ENCODE measurements around the gene XDH.

Gene XDH

GRCh38 chr2:31381601-31382000, 32.9 kb downstream of the XDH start:
- Histone ChIP-seq H3K27ac (ENCODE audit: low read depth, low read length) (no peak overlapping the region), H3K36me3 (ENCODE audit: insufficient read depth, low read length) (no peaks in the 10 kb centered on the region)

GRCh38 chr2:31380243-31380642, 34.3 kb downstream of the XDH start:
- no peaks in the 10 kb centered on the region for H3K27me3 ChIP-seq (ENCODE audit: control insufficient read depth in 1 of 2, insufficient read depth in 2 of 2, low read length in 2 of 2)
- no peaks in the 10 kb centered on the region for H3K9me3 ChIP-seq (ENCODE audit: low read length)
- H3K36me3 ChIP-seq (ENCODE audit: insufficient read depth, low read length), result no peaks in the 10 kb centered on the region
- H3K4me1 ChIP-seq (ENCODE audit: insufficient read depth, low read length), result no peaks in the 10 kb centered on the region
- no peak overlapping the region for H3K9ac ChIP-seq (ENCODE audit: low read length)
- no peak overlapping the region for H3K4me3 ChIP-seq (ENCODE audit: low read depth in 1 of 2, low read length in 2 of 2)
- no peak overlapping the region for H3K27ac ChIP-seq (ENCODE audit: low read depth, low read length)

More at GRCh38 chr2:31381601-31382000, 32.9 kb downstream of the XDH start:
- Histone ChIP-seq H3K9me3 (ENCODE audit: low read length) (no peaks in the 10 kb centered on the region), H3K4me1 (ENCODE audit: insufficient read depth, low read length) (no peaks in the 10 kb centered on the region), H3K4me3 (ENCODE audit: low read depth in 1 of 2, low read length in 2 of 2) (no peak overlapping the region), H3K27me3 (ENCODE audit: control insufficient read depth in 1 of 2, insufficient read depth in 2 of 2, low read length in 2 of 2) (no peaks in the 10 kb centered on the region), H3K9ac (ENCODE audit: low read length) (no peak overlapping the region)

- H3K4me1 ChIP-seq (ENCODE audit: insufficient read depth, low read length), result no peaks in the 10 kb centered on the region
- H3K27ac ChIP-seq (ENCODE audit: low read depth, low read length), result no peak overlapping the region
- no peak overlapping the region for H3K4me3 ChIP-seq (ENCODE audit: low read depth in 1 of 2, low read length in 2 of 2)
- H3K27me3 ChIP-seq (ENCODE audit: control insufficient read depth in 1 of 2, insufficient read depth in 2 of 2, low read length in 2 of 2), result no peaks in the 10 kb centered on the region
- H3K9ac ChIP-seq (ENCODE audit: low read length), result no peak overlapping the region
- no peaks in the 10 kb centered on the region for H3K36me3 ChIP-seq (ENCODE audit: insufficient read depth, low read length)
- H3K9me3 ChIP-seq (ENCODE audit: low read length), result no peaks in the 10 kb centered on the region
These were observed 34.8 kb downstream of the XDH start for GRCh38 chr2:31379747-31380146.

- Histone ChIP-seq H3K36me3 (ENCODE audit: insufficient read depth, low read length) (no peaks in the 10 kb centered on the region), H3K4me3 (ENCODE audit: low read depth in 1 of 2, low read length in 2 of 2) (no peak overlapping the region), H3K27me3 (ENCODE audit: control insufficient read depth in 1 of 2, insufficient read depth in 2 of 2, low read length in 2 of 2) (no peaks in the 10 kb centered on the region), H3K27ac (ENCODE audit: low read depth, low read length) (no peak overlapping the region), H3K4me1 (ENCODE audit: insufficient read depth, low read length) (no peaks in the 10 kb centered on the region), H3K9ac (ENCODE audit: low read length) (no peak overlapping the region), H3K9me3 (ENCODE audit: low read length) (no peaks in the 10 kb centered on the region)
These were observed 35.6 kb downstream of the XDH start for GRCh38 chr2:31378791-31379501.

- Histone ChIP-seq H3K9me3 (ENCODE audit: low read length) (no peaks in the 10 kb centered on the region), H3K27me3 (ENCODE audit: control insufficient read depth in 1 of 2, insufficient read depth in 2 of 2, low read length in 2 of 2) (no peaks in the 10 kb centered on the region), H3K36me3 (ENCODE audit: insufficient read depth, low read length) (no peaks in the 10 kb centered on the region), H3K4me1 (ENCODE audit: insufficient read depth, low read length) (no peaks in the 10 kb centered on the region), H3K4me3 (ENCODE audit: low read depth in 1 of 2, low read length in 2 of 2) (no peak overlapping the region), H3K27ac (ENCODE audit: low read depth, low read length) (no peak overlapping the region), H3K9ac (ENCODE audit: low read length) (no peak overlapping the region)
These were observed 36.2 kb downstream of the XDH start for GRCh38 chr2:31378389-31378788.

GRCh38 chr2:31373127-31373526, 41.4 kb downstream of the XDH start:
- H3K4me3 ChIP-seq (ENCODE audit: low read depth in 1 of 2, low read length in 2 of 2), result no peak overlapping the region
- H3K9me3 ChIP-seq (ENCODE audit: low read length), result no peaks in the 10 kb centered on the region
- no peaks in the 10 kb centered on the region for H3K4me1 ChIP-seq (ENCODE audit: insufficient read depth, low read length)
- no peak overlapping the region for H3K27ac ChIP-seq (ENCODE audit: low read depth, low read length)
- no peaks in the 10 kb centered on the region for H3K27me3 ChIP-seq (ENCODE audit: control insufficient read depth in 1 of 2, insufficient read depth in 2 of 2, low read length in 2 of 2)
- H3K9ac ChIP-seq (ENCODE audit: low read length), result no peak overlapping the region
- no peaks in the 10 kb centered on the region for H3K36me3 ChIP-seq (ENCODE audit: insufficient read depth, low read length)

GRCh38 chr2:31372097-31372496, 42.4 kb downstream of the XDH start:
- Histone ChIP-seq H3K27me3 (ENCODE audit: control insufficient read depth in 1 of 2, insufficient read depth in 2 of 2, low read length in 2 of 2) (no peaks in the 10 kb centered on the region), H3K27ac (ENCODE audit: low read depth, low read length) (no peak overlapping the region), H3K36me3 (ENCODE audit: insufficient read depth, low read length) (no peaks in the 10 kb centered on the region), H3K4me1 (ENCODE audit: insufficient read depth, low read length) (no peaks in the 10 kb centered on the region), H3K4me3 (ENCODE audit: low read depth in 1 of 2, low read length in 2 of 2) (no peak overlapping the region), H3K9ac (ENCODE audit: low read length) (no peak overlapping the region), H3K9me3 (ENCODE audit: low read length) (no peaks in the 10 kb centered on the region)

GRCh38 chr2:31371691-31372090, 42.9 kb downstream of the XDH start:
- no peak overlapping the region for H3K9ac ChIP-seq (ENCODE audit: low read length)
- no peaks in the 10 kb centered on the region for H3K36me3 ChIP-seq (ENCODE audit: insufficient read depth, low read length)
- H3K9me3 ChIP-seq (ENCODE audit: low read length), result no peaks in the 10 kb centered on the region
- no peaks in the 10 kb centered on the region for H3K27me3 ChIP-seq (ENCODE audit: control insufficient read depth in 1 of 2, insufficient read depth in 2 of 2, low read length in 2 of 2)
- H3K4me3 ChIP-seq (ENCODE audit: low read depth in 1 of 2, low read length in 2 of 2), result no peak overlapping the region
- H3K27ac ChIP-seq (ENCODE audit: low read depth, low read length), result no peak overlapping the region
- no peaks in the 10 kb centered on the region for H3K4me1 ChIP-seq (ENCODE audit: insufficient read depth, low read length)

- Histone ChIP-seq H3K9ac (ENCODE audit: low read length) (no peak overlapping the region), H3K27me3 (ENCODE audit: control insufficient read depth in 1 of 2, insufficient read depth in 2 of 2, low read length in 2 of 2) (no peaks in the 10 kb centered on the region), H3K4me1 (ENCODE audit: insufficient read depth, low read length) (no peaks in the 10 kb centered on the region), H3K4me3 (ENCODE audit: low read depth in 1 of 2, low read length in 2 of 2) (no peak overlapping the region), H3K27ac (ENCODE audit: low read depth, low read length) (no peak overlapping the region), H3K36me3 (ENCODE audit: insufficient read depth, low read length) (no peaks in the 10 kb centered on the region), H3K9me3 (ENCODE audit: low read length) (no peaks in the 10 kb centered on the region)
These were observed 47.8 kb downstream of the XDH start for GRCh38 chr2:31366733-31367132.

- Histone ChIP-seq H3K27ac (ENCODE audit: low read depth, low read length) (no peak overlapping the region), H3K9me3 (ENCODE audit: low read length) (no peaks in the 10 kb centered on the region), H3K4me1 (ENCODE audit: insufficient read depth, low read length) (no peaks in the 10 kb centered on the region), H3K4me3 (ENCODE audit: low read depth in 1 of 2, low read length in 2 of 2) (no peak overlapping the region), H3K36me3 (ENCODE audit: insufficient read depth, low read length) (no peaks in the 10 kb centered on the region), H3K27me3 (ENCODE audit: control insufficient read depth in 1 of 2, insufficient read depth in 2 of 2, low read length in 2 of 2) (no peaks in the 10 kb centered on the region), H3K9ac (ENCODE audit: low read length) (no peak overlapping the region)
These were observed 48.6 kb downstream of the XDH start for GRCh38 chr2:31365834-31366505.

GRCh38 chr2:31365348-31365747, 49.2 kb downstream of the XDH start:
- H3K27ac ChIP-seq (ENCODE audit: low read depth, low read length), result no peak overlapping the region
- no peak overlapping the region for H3K9ac ChIP-seq (ENCODE audit: low read length)
- H3K4me1 ChIP-seq (ENCODE audit: insufficient read depth, low read length), result no peaks in the 10 kb centered on the region
- H3K4me3 ChIP-seq (ENCODE audit: low read depth in 1 of 2, low read length in 2 of 2), result no peak overlapping the region
- H3K27me3 ChIP-seq (ENCODE audit: control insufficient read depth in 1 of 2, insufficient read depth in 2 of 2, low read length in 2 of 2), result no peaks in the 10 kb centered on the region
- no peaks in the 10 kb centered on the region for H3K9me3 ChIP-seq (ENCODE audit: low read length)
- H3K36me3 ChIP-seq (ENCODE audit: insufficient read depth, low read length), result no peaks in the 10 kb centered on the region

Data from muscle layer of colon (tissue), 2 donors.